ENCODE measurements around the gene GNGT2.

Gene GNGT2

DNA sequence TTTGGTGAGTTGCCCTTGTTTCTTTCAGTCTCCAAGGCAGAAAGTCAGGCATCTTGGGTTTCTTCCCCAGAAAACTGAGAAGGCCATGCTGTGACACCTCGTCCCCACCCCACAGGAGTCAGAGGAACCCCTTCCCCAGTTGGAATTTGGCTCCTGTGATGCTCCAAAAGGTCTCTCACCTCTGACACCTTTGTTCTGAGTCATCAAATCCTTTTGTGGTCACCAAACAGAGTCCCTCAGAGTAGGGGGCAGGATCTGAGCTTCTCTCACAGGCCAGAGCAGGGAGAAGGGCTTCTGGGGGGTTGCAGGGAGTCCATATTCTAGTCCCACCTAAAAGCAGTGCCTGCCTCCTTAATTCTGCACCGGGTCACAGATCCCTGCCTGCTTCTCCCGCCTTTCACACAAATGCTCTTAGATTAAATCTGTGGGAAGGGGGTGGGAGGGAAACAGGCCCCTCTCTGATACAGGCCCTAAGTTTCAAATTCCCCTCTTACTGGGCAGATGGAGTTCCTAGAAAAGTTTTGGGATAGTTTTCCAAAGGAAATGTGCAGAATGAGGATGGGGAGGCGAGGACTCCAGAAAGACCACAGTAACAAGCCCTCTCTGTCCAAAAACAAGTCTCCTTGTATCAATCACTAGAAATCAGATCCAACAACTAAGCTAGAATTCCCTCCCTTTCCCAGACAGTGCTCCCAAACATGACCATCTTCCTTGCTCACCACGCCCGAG, 18.9 kb upstream of the GNGT2 start:
- DNase-seq, result no peak

DNA sequence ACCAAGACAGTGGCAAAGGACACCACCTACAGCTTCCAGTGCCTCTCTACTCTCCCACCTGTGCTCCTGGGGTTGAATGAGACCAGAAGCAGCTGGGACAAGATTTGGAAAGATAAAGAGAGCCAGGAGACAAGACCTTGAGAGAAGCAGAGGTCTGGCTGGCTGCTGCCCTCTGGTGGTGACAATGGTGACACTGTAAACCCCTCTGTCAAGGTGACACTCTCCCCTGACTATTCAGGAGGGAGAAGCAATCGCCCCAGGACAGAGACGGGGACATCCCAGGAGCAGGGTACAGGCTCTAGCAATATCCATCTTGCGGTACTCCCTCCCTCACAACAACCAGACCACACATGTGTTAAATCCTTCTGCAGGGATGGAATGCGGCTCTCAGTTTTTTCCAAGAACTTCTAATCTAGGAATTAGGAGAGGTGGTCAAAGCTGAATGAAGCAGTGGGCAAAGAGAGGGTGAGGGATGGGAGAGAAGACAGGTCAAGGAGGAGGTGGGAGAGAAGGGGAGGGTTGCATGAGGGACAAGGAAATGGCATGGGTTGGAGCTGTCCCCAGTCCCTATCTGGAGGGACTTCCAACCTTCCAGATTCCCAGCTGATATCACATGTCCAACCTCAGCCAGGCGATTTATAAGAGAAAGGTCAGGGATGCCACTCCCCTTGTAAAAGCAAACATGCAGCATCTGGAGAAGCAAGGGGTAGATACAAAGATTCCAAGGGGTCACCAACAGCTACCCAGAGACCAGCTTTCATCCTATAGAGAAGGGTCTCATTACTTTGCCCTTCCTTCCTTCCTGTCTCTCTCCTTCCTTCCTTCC, 17.3 kb upstream of the GNGT2 start:
- DNase-seq, result peak; percentile 59

DNA sequence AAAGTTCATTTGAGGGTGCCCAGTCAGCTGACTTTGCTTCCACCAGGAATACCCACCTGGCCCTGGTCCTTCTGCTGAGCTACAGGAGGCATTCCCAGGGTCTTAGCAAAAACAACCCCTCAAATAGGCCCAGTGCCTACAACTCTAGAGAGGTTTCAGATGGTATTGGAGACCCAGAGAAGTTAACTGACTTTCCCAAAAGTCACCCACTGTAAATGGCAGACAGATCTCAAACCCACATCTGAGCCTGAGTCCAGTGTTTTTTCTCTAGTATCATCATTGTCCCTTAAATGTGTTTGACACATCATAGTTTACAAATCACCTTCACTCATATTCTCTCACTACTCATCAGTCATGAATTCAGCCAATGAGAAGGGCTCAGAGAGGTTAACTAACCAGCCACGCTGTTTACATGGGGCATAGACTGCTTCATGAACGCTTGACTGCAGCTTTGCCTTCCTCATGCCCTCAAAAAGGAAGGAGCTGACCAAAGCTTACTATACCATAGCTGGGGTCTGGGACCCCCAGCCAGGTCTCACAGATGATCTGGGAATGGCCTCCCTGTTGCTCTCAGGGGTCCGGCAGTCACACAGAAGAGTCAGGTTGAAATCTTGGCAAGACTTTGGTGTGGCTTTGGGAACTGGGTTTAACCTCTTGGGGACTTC, 16.5 kb upstream of the GNGT2 start:
- DNase-seq, result no peak

GRCh38 chr17:49225554-49226236, 15.3 kb upstream of the GNGT2 start:
- DNase-seq, result no peak

DNA sequence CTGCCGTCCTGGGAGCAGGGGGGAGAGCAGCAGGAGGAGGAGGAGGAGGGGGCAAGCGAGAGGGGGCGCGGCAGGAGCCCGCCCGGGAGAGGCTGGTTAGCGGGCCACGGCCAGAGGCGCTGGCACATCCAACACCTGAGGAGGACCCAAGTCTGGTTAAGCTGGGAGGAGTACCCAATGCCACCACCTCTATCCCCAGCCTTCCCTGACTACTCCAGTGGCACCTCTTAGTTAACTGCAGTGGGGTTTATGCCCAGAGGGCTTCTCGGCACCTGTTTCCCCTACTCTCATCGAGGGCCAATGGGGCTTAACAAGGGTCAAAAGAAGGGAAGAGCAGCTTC, 14.6 kb upstream of the GNGT2 start:
- no peak for DNase-seq

DNA sequence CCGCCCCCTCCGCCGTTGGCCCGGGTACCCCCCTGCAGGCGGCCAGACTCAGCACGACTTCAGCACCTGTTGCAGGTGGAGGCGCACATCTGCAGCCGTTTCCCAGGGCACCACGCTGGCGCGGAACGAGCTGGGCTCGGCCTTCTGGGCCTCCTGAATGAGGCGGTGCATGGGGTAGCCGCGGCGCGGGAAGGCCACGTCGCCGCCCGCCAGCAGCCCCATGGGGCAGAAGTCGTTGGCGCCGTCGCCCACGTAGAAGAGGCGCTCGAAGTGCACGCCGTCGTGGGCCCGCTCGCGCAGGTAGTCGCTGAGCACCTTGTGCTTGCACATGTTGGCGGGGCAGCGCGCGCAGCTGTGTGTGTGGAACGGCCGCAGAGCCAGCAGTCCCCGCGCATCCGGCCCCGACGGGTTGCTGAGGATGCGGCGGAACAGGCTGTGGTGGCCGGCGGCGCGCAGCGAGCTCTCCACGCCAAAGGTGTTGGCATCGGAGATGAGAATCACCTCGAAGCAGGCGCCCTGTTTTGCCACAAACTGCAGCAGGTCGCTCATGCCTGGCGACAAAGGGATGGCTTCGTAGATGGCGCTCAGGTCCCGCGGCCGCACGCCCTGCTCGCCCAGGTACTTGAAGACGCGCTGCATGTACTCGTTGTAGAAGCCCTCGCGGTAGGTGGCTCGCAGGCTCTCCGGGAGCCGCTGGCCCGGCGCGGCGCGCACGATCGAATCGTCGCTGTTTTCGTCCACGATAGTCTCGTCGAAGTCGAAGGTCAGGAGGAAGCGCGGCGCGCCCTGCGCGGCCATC, 14.0 kb upstream of the GNGT2 start:
- DNase-seq, result peak; percentile 43

- peak; percentile 38 for DNase-seq
Observed at GRCh38 chr17:49223517-49224197, 13.3 kb upstream of the GNGT2 start.

GRCh38 chr17:49223168-49223516, 12.8 kb upstream of the GNGT2 start:
- no peak for DNase-seq

GRCh38 chr17:49219987-49220386, 9.6 kb upstream of the GNGT2 start:
- DNase-seq, result no peak

DNA sequence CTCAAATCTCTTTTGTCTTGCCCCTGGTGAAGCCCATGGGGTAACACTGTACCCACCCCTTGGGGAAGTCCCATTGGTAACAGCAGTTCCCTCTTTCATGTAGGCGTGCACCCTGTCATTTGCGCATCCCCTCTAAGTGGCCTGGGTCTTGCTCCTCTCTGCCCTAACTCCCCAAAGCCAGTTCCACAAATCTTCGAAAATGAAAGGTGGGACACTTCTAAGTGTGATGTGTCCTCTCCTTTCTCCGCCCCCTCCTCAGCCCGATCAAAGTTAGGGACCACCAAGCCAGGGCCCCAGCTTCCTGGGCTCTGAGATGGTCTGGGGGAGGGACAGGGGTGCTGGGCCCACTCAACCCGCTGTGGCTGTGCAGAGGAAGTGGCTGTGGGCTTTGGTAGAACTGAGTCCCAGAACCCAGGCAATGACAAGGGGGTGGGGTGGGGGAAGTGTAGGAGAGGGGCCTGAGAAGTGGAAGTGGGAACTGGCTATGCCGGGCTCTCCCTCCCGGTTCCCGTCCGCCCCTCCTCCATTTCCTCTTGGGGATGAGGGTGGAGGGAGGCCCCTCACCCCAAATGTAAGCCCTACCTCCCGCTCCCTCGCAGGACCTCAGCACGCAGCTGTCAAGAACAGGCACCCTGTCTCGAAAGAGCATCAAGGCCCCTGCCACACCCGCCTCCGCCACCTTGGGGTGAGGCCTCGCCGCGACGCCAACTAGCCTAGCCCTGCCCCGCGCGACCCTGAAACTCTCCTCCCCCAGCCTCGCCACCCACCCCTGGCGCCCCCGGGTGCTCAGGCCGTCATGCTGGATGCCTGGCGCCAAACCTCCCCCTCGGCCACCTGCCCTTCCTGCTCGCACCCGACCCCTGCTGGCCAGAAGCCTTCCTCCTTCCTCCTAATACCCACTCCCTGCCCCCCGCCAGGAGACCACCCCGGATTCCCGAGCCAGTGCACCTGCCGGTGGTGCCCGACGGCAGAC, 8.9 kb upstream of the GNGT2 start:
- no peak for DNase-seq

GRCh38 chr17:49217651-49218413, 7.5 kb upstream of the GNGT2 start:
- peak; percentile 61 for DNase-seq

DNA sequence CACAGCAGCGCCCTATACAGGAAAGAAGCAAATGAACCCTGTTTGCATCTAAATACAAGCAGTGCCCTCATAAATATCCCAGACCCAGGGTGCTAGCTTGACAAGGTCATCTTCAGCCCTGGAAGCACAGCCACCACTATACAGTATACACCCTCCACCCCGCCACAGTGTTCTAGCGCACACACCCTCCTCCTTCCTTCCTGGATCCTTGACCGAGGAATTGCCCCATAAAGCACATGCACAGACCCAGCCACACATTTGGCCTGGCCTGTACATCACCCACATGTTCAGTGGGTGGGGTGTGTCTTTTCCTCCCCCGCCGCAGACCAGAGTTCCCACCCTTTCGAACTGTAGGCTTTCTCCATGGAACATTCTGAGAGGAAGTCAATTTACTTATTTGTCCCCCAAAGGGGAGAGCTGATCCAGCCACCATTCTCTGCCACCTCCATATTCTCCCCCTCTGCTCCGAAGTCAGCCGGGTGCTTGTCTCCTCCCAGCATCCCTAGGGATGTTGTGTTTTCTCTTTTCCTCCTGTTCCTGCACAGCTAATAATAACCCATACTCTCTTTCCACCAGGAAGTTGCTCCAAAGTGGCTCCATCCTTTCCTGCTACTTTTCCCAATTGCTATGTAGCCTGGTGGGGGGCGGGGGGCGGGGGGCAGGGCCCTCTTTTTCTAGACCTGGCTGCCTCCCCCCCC, 6.7 kb upstream of the GNGT2 start:
- DNase-seq, result no peak

DNA sequence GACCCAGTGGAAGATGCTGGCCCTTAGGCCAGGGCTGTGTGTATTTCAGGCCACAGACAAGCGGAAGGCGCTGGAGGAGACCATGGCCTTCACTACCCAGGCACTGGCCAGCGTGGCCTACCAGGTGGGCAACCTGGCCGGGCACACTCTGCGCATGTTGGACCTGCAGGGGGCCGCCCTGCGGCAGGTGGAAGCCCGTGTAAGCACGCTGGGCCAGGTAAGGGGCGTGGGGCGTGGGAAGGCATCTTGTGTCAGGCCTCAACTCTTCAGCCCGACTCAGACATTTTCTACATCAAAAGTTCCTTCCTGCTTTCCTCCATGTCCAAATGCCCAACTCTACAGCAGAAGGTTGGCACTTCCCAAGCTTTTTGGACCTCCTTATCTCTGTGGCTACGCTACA, 6.1 kb upstream of the GNGT2 start:
- DNase-seq, result no peak

- DNase-seq, result no peak
Observed at GRCh38 chr17:49214676-49215360, 4.4 kb upstream of the GNGT2 start.

DNA sequence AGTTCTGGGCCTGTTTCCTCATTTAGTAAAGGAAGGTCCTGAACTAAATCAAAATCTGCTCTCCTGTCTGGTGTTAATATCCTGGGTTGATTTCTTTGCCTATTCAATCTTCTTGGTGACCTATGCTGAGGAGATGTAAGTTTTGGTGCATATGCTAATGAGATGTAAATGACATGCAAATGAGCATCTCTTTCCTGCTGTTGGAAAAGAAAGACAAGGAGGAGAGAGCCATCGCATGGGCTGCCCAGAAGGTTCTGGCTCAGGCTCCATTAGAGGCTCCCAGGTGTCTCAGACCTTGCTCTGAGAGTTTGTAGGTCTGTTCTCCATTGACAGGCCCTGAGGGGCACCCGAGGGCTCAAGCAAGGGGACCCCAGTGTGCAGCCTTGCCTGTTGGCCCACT, 3.5 kb upstream of the GNGT2 start:
- no peak for DNase-seq

DNA sequence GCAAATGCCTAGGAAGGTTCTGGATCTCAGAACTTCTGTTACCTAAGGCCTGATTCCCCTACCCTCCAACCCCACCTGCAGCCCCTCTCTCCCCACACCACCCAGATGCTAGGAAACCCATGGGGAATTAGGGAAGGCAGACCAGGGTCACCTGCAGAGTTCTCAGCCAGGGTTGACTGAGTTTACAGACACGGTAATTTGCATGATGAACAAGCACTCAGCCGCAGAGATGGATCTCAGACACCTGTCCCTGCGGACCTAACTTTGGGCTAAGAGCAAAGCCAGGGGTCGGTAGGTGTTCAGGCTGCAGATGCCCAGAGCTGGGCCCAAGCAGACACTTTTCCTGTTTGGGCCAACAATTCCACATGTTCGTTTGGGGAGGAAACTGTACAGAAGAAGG, 3.0 kb upstream of the GNGT2 start:
- DNase-seq, result no peak

DNA sequence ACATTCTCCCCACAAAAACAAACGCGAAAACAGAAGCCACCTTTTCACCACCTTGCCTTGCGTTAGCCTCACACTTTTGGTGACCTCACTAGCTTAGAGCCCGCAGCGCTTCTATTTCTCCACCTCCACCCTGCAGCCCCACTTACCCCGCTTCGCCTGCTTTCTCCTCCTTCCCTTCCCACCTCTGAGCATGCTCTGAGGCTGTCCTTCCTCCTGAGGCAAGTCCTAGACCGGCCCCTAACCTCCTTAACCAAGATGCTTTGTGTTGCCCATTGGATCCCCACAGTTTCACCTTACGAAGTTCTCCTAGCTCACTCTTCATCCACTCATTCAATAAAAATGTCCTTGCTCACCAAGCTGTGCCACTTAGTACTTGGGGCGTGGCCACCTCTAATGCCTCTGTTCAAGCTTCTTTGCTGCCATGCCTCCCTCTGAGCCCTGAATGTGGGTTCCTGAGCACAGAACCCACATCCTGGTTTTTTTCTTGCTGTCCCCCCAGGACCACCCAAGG, 1.3 kb downstream of the GNGT2 start:
- no peak for DNase-seq

- DNase-seq, result no peak
Observed at GRCh38 chr17:49204516-49204915, 5.9 kb downstream of the GNGT2 start.

GRCh38 chr17:49203796-49204195, 6.6 kb downstream of the GNGT2 start:
- DNase-seq, result no peak

Measured in activated effector memory CD4-positive, alpha-beta T cell treated with Interleukin-2 at 50 U/mL for 16 hours (primary cell).